HUES64 (cell line): ENCODE results near the gene INSRR.
A peak's percentile ranks its signal among the peaks of the same experiment; 100 is the strongest.

Experiments
- H3K27ac ChIP-seq: 2 replicates; pipeline ENCODE4 v1.7.0; 2013; ENCODE audit warnings: low read depth, low read length, inconsistent platforms
- H3K27me3 ChIP-seq: 2 replicates; pipeline ENCODE4 v1.6.1; 2013; ENCODE audit warnings: mild to moderate bottlenecking, low read length; ENCODE audit not compliant: insufficient read depth
- H3K36me3 ChIP-seq: 2 replicates; pipeline ENCODE4 v1.6.1; 2013; ENCODE audit warnings: mild to moderate bottlenecking, low read length; ENCODE audit not compliant: insufficient read depth
- H3K4me1 ChIP-seq: 2 replicates; pipeline ENCODE4 v1.6.1; 2013; ENCODE audit warnings: mild to moderate bottlenecking, low read length, moderate library complexity; ENCODE audit not compliant: insufficient read depth
- H3K4me3 ChIP-seq: 2 replicates; pipeline ENCODE4 v1.5.1; 2013; ENCODE audit warnings: mild to moderate bottlenecking, low read length, moderate library complexity
- H3K9ac ChIP-seq: 2 replicates; pipeline ENCODE4 v1.6.1; 2013; ENCODE audit warnings: mild to moderate bottlenecking, low read depth, low read length
- H3K9me3 ChIP-seq: 2 replicates; pipeline ENCODE4 v1.6.1; 2013; ENCODE audit warnings: low read depth, low read length; ENCODE audit not compliant: insufficient read depth
- WGBS: fragments of 150-250, 120-280 bp; methylation state at CpG from one replicate; pipeline ENCODE4 v1.1.7; 2013; ENCODE audit warnings: missing lambda C conversion rate; 5-methylcytosine and 5-hydroxymethylcytosine counted together

The INSRR gene

GRCh38 chr1:156893048-156893953 lies 34.4 kb upstream of the INSRR start, which contains the start of gene PEAR1:
Gene PEAR1 (plus strand): TSS chr1:156893718. CDS start chr1:156903927, 10,209 bp downstream.
- Histone ChIP-seq H3K9me3 (no peaks in the 10 kb centered on the region), H3K4me1 (peaks cover 12% of the 10 kb centered on the region; the same call in 1 of the 2 replicates), H3K9ac (no peak within 1 kb of the TSS), H3K36me3 (no peaks in the 10 kb centered on the region), H3K27me3 (peaks cover 55% of the 10 kb centered on the region), H3K27ac (no peak within 1 kb of the TSS), H3K4me3 (peak within 1 kb of the TSS; percentile 51)
- WGBS = 5% methylated on average over 59 of the region's 60 CpGs

GRCh38 chr1:156892190-156893047 lies 33.5 kb upstream of the INSRR start:
- Histone ChIP-seq H3K27ac (no peak overlapping the region), H3K36me3 (no peaks in the 10 kb centered on the region), H3K27me3 (peaks cover 58% of the 10 kb centered on the region), H3K9me3 (no peaks in the 10 kb centered on the region), H3K9ac (no peak overlapping the region), H3K4me3 (peak overlapping the region; percentile 26), H3K4me1 (peaks cover 7% of the 10 kb centered on the region)
- WGBS = 5% methylated on average over 48 of the region's 48 CpGs

- H3K9me3 ChIP-seq = no peaks in the 10 kb centered on the region
- H3K4me3 ChIP-seq = no peak overlapping the region
- WGBS = 45% methylated on average over 8 of the region's 8 CpGs
- H3K36me3 ChIP-seq = no peaks in the 10 kb centered on the region
- H3K27me3 ChIP-seq = peaks cover 72% of the 10 kb centered on the region
- H3K9ac ChIP-seq = no peak overlapping the region
- no peak overlapping the region for H3K27ac ChIP-seq
- peaks cover 8% of the 10 kb centered on the region for H3K4me1 ChIP-seq
These were observed 31.1 kb upstream of the INSRR start for GRCh38 chr1:156889802-156890580.

GRCh38 chr1:156887734-156888133 lies 28.8 kb upstream of the INSRR start:
- WGBS = 12% methylated on average over 6 of the region's 6 CpGs
- Histone ChIP-seq H3K9me3 (no peaks in the 10 kb centered on the region), H3K9ac (no peak overlapping the region), H3K4me3 (no peak overlapping the region), H3K4me1 (peaks cover 17% of the 10 kb centered on the region), H3K36me3 (no peaks in the 10 kb centered on the region), H3K27me3 (peaks cover 64% of the 10 kb centered on the region), H3K27ac (no peak overlapping the region)

- peak overlapping the region; percentile 19; the same call in 1 of the 2 replicates for H3K4me3 ChIP-seq
- H3K9me3 ChIP-seq = no peaks in the 10 kb centered on the region
- H3K9ac ChIP-seq = no peak overlapping the region
- peaks cover 60% of the 10 kb centered on the region for H3K27me3 ChIP-seq
- WGBS = 5% methylated on average over 2 of the region's 3 CpGs
- H3K27ac ChIP-seq = no peak overlapping the region
- no peaks in the 10 kb centered on the region for H3K36me3 ChIP-seq
- peaks cover 17% of the 10 kb centered on the region for H3K4me1 ChIP-seq
These were observed 28.4 kb upstream of the INSRR start for GRCh38 chr1:156887317-156887716.

- peaks cover 54% of the 10 kb centered on the region for H3K27me3 ChIP-seq
- H3K9ac ChIP-seq = no peak overlapping the region
- 19% methylated on average over 5 of the region's 6 CpGs for WGBS
- no peak overlapping the region for H3K27ac ChIP-seq
- H3K4me1 ChIP-seq = peaks cover 17% of the 10 kb centered on the region
- no peak overlapping the region for H3K4me3 ChIP-seq
- no peaks in the 10 kb centered on the region for H3K9me3 ChIP-seq
- no peaks in the 10 kb centered on the region for H3K36me3 ChIP-seq
These were observed 27.8 kb upstream of the INSRR start for GRCh38 chr1:156886583-156887281.

GRCh38 chr1:156885880-156886355 lies 27.0 kb upstream of the INSRR start:
- Histone ChIP-seq H3K4me1 (peaks cover 17% of the 10 kb centered on the region), H3K9me3 (no peaks in the 10 kb centered on the region), H3K4me3 (no peak overlapping the region), H3K27me3 (peaks cover 46% of the 10 kb centered on the region), H3K27ac (no peak overlapping the region), H3K36me3 (no peaks in the 10 kb centered on the region), H3K9ac (no peak overlapping the region)
- WGBS = 67% methylated on average over 12 of the region's 13 CpGs

GRCh38 chr1:156885314-156885713 lies 26.4 kb upstream of the INSRR start:
- H3K27me3 ChIP-seq = peaks cover 41% of the 10 kb centered on the region
- peaks cover 17% of the 10 kb centered on the region for H3K4me1 ChIP-seq
- H3K9me3 ChIP-seq = no peaks in the 10 kb centered on the region
- no CpG with 5 or more reads among the region's 1 CpG for WGBS
- H3K4me3 ChIP-seq = no peak overlapping the region
- no peaks in the 10 kb centered on the region for H3K36me3 ChIP-seq
- H3K27ac ChIP-seq = no peak overlapping the region
- no peak overlapping the region for H3K9ac ChIP-seq

- peaks cover 17% of the 10 kb centered on the region for H3K4me1 ChIP-seq
- 46% methylated on average over 10 of the region's 10 CpGs for WGBS
- no peak overlapping the region for H3K9ac ChIP-seq
- H3K27ac ChIP-seq = no peak overlapping the region
- no peaks in the 10 kb centered on the region for H3K36me3 ChIP-seq
- H3K4me3 ChIP-seq = no peak overlapping the region
- H3K9me3 ChIP-seq = no peaks in the 10 kb centered on the region
- peaks cover 39% of the 10 kb centered on the region for H3K27me3 ChIP-seq
These were observed 25.8 kb upstream of the INSRR start for GRCh38 chr1:156884560-156885184.

GRCh38 chr1:156883919-156884318 lies 25.0 kb upstream of the INSRR start:
- H3K4me1 ChIP-seq = peaks cover 17% of the 10 kb centered on the region
- 80% methylated on average over 7 of the region's 7 CpGs for WGBS
- H3K27ac ChIP-seq = no peak overlapping the region
- no peak overlapping the region for H3K9ac ChIP-seq
- H3K4me3 ChIP-seq = no peak overlapping the region
- H3K36me3 ChIP-seq = no peaks in the 10 kb centered on the region
- peaks cover 40% of the 10 kb centered on the region for H3K27me3 ChIP-seq
- no peaks in the 10 kb centered on the region for H3K9me3 ChIP-seq
